ENCODE data around the gene EDA. TPM values are rescaled to one million over a fixed set of nuclear protein-coding genes. Genes with fewer than 3 reads are reported as not detected.

EDA gene
- total RNA-seq, 1 experiment from 2014 or later: 0.15 TPM

- DNase-seq (no peak), ATAC-seq (no peak)
- no peaks in the 10 kb centered on the region for H3K9me2 ChIP-seq (replicated peaks; ENCODE audit: low read length)
- BruUV-seq (replicated peaks): no TSS peak
- ChIA-PET CTCF (no interaction called here), POLR2A (ENCODE audit: unreplicated experiment) (no interaction called here)
- no peaks in the 10 kb centered on the region for H3F3A ChIP-seq (ENCODE audit: low read length, unreplicated experiment)
- H3K27ac ChIP-seq (ENCODE audit: low read length): no peak overlapping the region
- no peaks in the 10 kb centered on the region for H3K79me2 ChIP-seq (ENCODE audit: low read length)
- H2AFZ ChIP-seq (ENCODE audit: low read length): no peak overlapping the region
- intact Hi-C loops (cut with micrococcal nuclease): no loop called here
- TF ChIP-seq EZH2phosphoT487 (IDR thresholded peaks at IDR 0.05; ENCODE audit: borderline replicate concordance, low read length) (no peak), CTCF (conservative IDR thresholded peaks at IDR 0.05; ENCODE audit: low read depth, low read length) (no peak), EZH2 (IDR thresholded peaks at IDR 0.05; ENCODE audit: low read length, unreplicated experiment) (no peak)
- no peaks in the 10 kb centered on the region for H3K36me3 ChIP-seq (ENCODE audit: low read depth, low read length)
- no peaks in the 10 kb centered on the region for H4K20me1 ChIP-seq (ENCODE audit: low read length)
- no peak overlapping the region for H3K4me2 ChIP-seq (ENCODE audit: low read length)
- H3K27me3 ChIP-seq (ENCODE audit: low read length): no peaks in the 10 kb centered on the region
- H3K9me3 ChIP-seq (ENCODE audit: low read length): no peaks in the 10 kb centered on the region
- no peaks in the 10 kb centered on the region for H3K4me1 ChIP-seq (ENCODE audit: insufficient read depth, low read length)
- no peak overlapping the region for H3K9ac ChIP-seq (ENCODE audit: low read length)
- no peak overlapping the region for H3K4me3 ChIP-seq (ENCODE audit: low read length)
These were observed 409.6 kb downstream of the EDA start for GRCh38 chrX:70025464-70025863.

- H3K4me1 ChIP-seq (ENCODE audit: insufficient read depth, low read length): no peaks in the 10 kb centered on the region
- H3K27me3 ChIP-seq (ENCODE audit: low read length): no peaks in the 10 kb centered on the region
- no peaks in the 10 kb centered on the region for H3K9me3 ChIP-seq (ENCODE audit: low read length)
- intact Hi-C loops (cut with micrococcal nuclease): no loop called here
- ATAC-seq: no peak
- no peaks in the 10 kb centered on the region for H3K79me2 ChIP-seq (ENCODE audit: low read length)
- H3K9ac ChIP-seq (ENCODE audit: low read length): no peak overlapping the region
- no peak for TF ChIP-seq EZH2 (IDR thresholded peaks at IDR 0.05; ENCODE audit: low read length, unreplicated experiment)
- no peaks in the 10 kb centered on the region for H3F3A ChIP-seq (ENCODE audit: low read length, unreplicated experiment)
- DNase-seq: no peak
- no peak overlapping the region for H3K4me2 ChIP-seq (ENCODE audit: low read length)
- H3K36me3 ChIP-seq (ENCODE audit: low read depth, low read length): no peaks in the 10 kb centered on the region
- ChIA-PET POLR2A (ENCODE audit: unreplicated experiment) (no interaction called here), CTCF (no interaction called here)
- no TSS peak for BruUV-seq (replicated peaks)
- H4K20me1 ChIP-seq (ENCODE audit: low read length): no peaks in the 10 kb centered on the region
- H3K4me3 ChIP-seq (ENCODE audit: low read length): no peak overlapping the region
- H3K9me2 ChIP-seq (replicated peaks; ENCODE audit: low read length): no peaks in the 10 kb centered on the region
- H2AFZ ChIP-seq (ENCODE audit: low read length): no peak overlapping the region
- H3K27ac ChIP-seq (ENCODE audit: low read length): no peak overlapping the region
These were observed 410.4 kb downstream of the EDA start for GRCh38 chrX:70026112-70026850.

GRCh38 chrX:70026851-70027200 lies 410.9 kb downstream of the EDA start:
- intact Hi-C loops (cut with micrococcal nuclease): no loop called here
- H3K9ac ChIP-seq (ENCODE audit: low read length): no peak overlapping the region
- BruUV-seq (replicated peaks): no TSS peak
- H3K4me1 ChIP-seq (ENCODE audit: insufficient read depth, low read length): no peaks in the 10 kb centered on the region
- no peaks in the 10 kb centered on the region for H3K79me2 ChIP-seq (ENCODE audit: low read length)
- no peak overlapping the region for H2AFZ ChIP-seq (ENCODE audit: low read length)
- H3K9me3 ChIP-seq (ENCODE audit: low read length): no peaks in the 10 kb centered on the region
- H3K27me3 ChIP-seq (ENCODE audit: low read length): no peaks in the 10 kb centered on the region
- no peaks in the 10 kb centered on the region for H3K9me2 ChIP-seq (replicated peaks; ENCODE audit: low read length)
- ChIA-PET CTCF (no interaction called here), POLR2A (ENCODE audit: unreplicated experiment) (no interaction called here)
- H3K27ac ChIP-seq (ENCODE audit: low read length): no peak overlapping the region
- no peaks in the 10 kb centered on the region for H3K36me3 ChIP-seq (ENCODE audit: low read depth, low read length)
- H4K20me1 ChIP-seq (ENCODE audit: low read length): no peaks in the 10 kb centered on the region
- no peak overlapping the region for H3K4me2 ChIP-seq (ENCODE audit: low read length)
- TF ChIP-seq EZH2phosphoT487 (IDR thresholded peaks at IDR 0.05; ENCODE audit: borderline replicate concordance, low read length) (no peak), EZH2 (IDR thresholded peaks at IDR 0.05; ENCODE audit: low read length, unreplicated experiment) (no peak), CTCF (conservative IDR thresholded peaks at IDR 0.05; ENCODE audit: low read depth, low read length) (no peak)
- no peaks in the 10 kb centered on the region for H3F3A ChIP-seq (ENCODE audit: low read length, unreplicated experiment)
- no peak for DNase-seq
- H3K4me3 ChIP-seq (ENCODE audit: low read length): no peak overlapping the region
- no peak for ATAC-seq

Measured in PC-3 (cell line).